D341Med (cell line): ENCODE data around the gene FGR.

ENCODE experiments used
- DNase-seq: peaks from one replicate; pipeline ENCODE4 v3.0.0; 2012; ENCODE audit warnings: low spot score

FGR gene

GRCh38 chr1:27567971-27568299 lies 67.0 kb downstream of the FGR start:
- no peak for DNase-seq

- no peak for DNase-seq
These were observed 67.8 kb downstream of the FGR start for GRCh38 chr1:27567146-27567526.

GRCh38 chr1:27566462-27567145 lies 68.4 kb downstream of the FGR start:
- no peak for DNase-seq

- no peak for DNase-seq
These were observed 70.0 kb downstream of the FGR start for GRCh38 chr1:27564710-27565649.

- no peak for DNase-seq
These were observed 71.2 kb downstream of the FGR start for GRCh38 chr1:27563591-27564471.

- no peak for DNase-seq
These were observed 71.7 kb downstream of the FGR start for GRCh38 chr1:27563341-27563590.

- DNase-seq, result no peak
These were observed 72.2 kb downstream of the FGR start for GRCh38 chr1:27562534-27563340.
